Endothelial cell of umbilical vein (primary cell): ENCODE results near the gene RBBP5. TPM values are rescaled to one million over a fixed set of nuclear protein-coding genes. Genes with fewer than 3 reads are reported as not detected.

Experiments used
- BruUV-seq: library from RNA; stranded (reverse); fragments of 400-500 nt; replicated peaks from 2 replicates; lab custom pipeline; 2021; lab: Mats Ljungman, UMichigan
- CTCF ChIA-PET: fragments of 300-600, 350-600 bp; sonication (Branson Sonifier 250); formaldehyde crosslinking; loops from one replicate; lab custom pipeline; 2021; ENCODE audit warnings: antibody characterized with exemption, inconsistent platforms; lab: Charles Lee
- POLR2A ChIA-PET: fragments of 300-600, 350-600 bp; sonication (Branson Sonifier 250); formaldehyde crosslinking; loops from one replicate; lab custom pipeline; 2021; ENCODE audit warnings: antibody characterized with exemption, inconsistent platforms; lab: Charles Lee
- DNase-seq: peaks from one replicate; pipeline ENCODE4 v3.0.0-alpha.2; 2011; ENCODE audit warnings: low read depth, low spot score
- FAIRE-seq: peaks from 2 replicates; lab custom pipeline; 2011; peaks lifted over from hg19 to GRCh38; lab: Jason Lieb, UNC
- H2AFZ ChIP-seq: 2 replicates; pipeline ENCODE4 v1.6.0; 2012; ENCODE audit warnings: low read depth, low read length, control low read depth, inconsistent platforms
- H3K27ac ChIP-seq: 2 replicates; pipeline ENCODE4 v1.5.1; 2011; ENCODE audit warnings: low read depth, mild to moderate bottlenecking, control low read depth, low read length, moderate library complexity; ENCODE audit not compliant: insufficient read depth
- H3K27me3 ChIP-seq, 2 experiments: 2 replicates each; pipeline versions ENCODE4 v1.6.0 to v1.6.1; 2011; ENCODE audit warnings: low read length in 2 of 2, mixed read lengths in 1 of 2; ENCODE audit not compliant: control insufficient read depth in 2 of 2, insufficient read depth in 2 of 2
- H3K36me3 ChIP-seq, 2 experiments: 2 replicates in 1 of 2; 3 replicates in 1 of 2; pipeline ENCODE4 v1.5.1; 2011; ENCODE audit warnings: low read length in 2 of 2, mild to moderate bottlenecking in 1 of 2, moderate library complexity in 1 of 2; ENCODE audit not compliant: control insufficient read depth in 2 of 2, insufficient read depth in 2 of 2; ENCODE audit errors: extremely low read depth in 1 of 2
- H3K4me1 ChIP-seq: 3 replicates; pipeline ENCODE4 v1.5.1; 2011; ENCODE audit warnings: mild to moderate bottlenecking, low read length; ENCODE audit not compliant: control insufficient read depth, insufficient read depth; ENCODE audit errors: extremely low read depth
- H3K4me2 ChIP-seq: 2 replicates; pipeline ENCODE4 v1.6.1; 2011; ENCODE audit warnings: low read length, control low read depth, mixed read lengths; ENCODE audit not compliant: insufficient read depth
- H3K4me3 ChIP-seq, 3 experiments: fragments of 200-600 bp in 1 of 3; sonication (generic), shearing (Covaris generic) in 1 of 3; replicated peaks in 1 of 3; 2 replicates each; pipeline ENCODE4 v1.5.1; 2011 to 2016; ENCODE audit warnings: control low read depth in 3 of 3, low read length in 3 of 3, mild to moderate bottlenecking in 2 of 3, inconsistent platforms in 1 of 3, low read depth in 1 of 3, moderate library complexity in 1 of 3; ENCODE audit not compliant: insufficient read depth in 1 of 3
- H3K79me2 ChIP-seq: 2 replicates; pipeline ENCODE4 v1.6.0; 2012; ENCODE audit warnings: low read length, inconsistent platforms; ENCODE audit not compliant: control insufficient read depth, insufficient read depth
- H3K9ac ChIP-seq: replicated peaks from 2 replicates; pipeline ENCODE3; 2011; ENCODE audit warnings: low read length, control low read depth; ENCODE audit not compliant: insufficient read depth; ENCODE audit errors: extremely low read depth
- H3K9me1 ChIP-seq: replicated peaks from 3 replicates; pipeline ENCODE4 v1.6.0; 2011; ENCODE audit warnings: mild to moderate bottlenecking, low read length; ENCODE audit not compliant: control insufficient read depth, insufficient read depth; ENCODE audit errors: extremely low read depth
- H3K9me3 ChIP-seq: replicated peaks from 2 replicates; pipeline ENCODE4 v1.5.1; 2012; ENCODE audit warnings: low read length, inconsistent platforms; ENCODE audit not compliant: control insufficient read depth, insufficient read depth
- H4K20me1 ChIP-seq: replicated peaks from 2 replicates; pipeline ENCODE3; 2011; ENCODE audit warnings: mild to moderate bottlenecking, low read length; ENCODE audit not compliant: control insufficient read depth, insufficient read depth; ENCODE audit errors: extremely low read depth
- CTCF ChIP-seq, 2 donors: IDR thresholded peaks; 1 replicate in 1 of 2; 2 replicates in 1 of 2; pipeline ENCODE4 v1.5.1; 2011; ENCODE audit warnings: low read length in 2 of 2, mild to moderate bottlenecking in 2 of 2, moderate library complexity in 2 of 2, control low read depth in 1 of 2, inconsistent platforms in 1 of 2, low read depth in 1 of 2; ENCODE audit not compliant: insufficient read depth in 1 of 2; ENCODE audit errors: extremely low read depth in 1 of 2
- FOS ChIP-seq: IDR thresholded peaks from 2 replicates; pipeline ENCODE4 v1.6.1; 2011; ENCODE audit warnings: mild to moderate bottlenecking, low read length, moderate library complexity, borderline replicate concordance; ENCODE audit not compliant: insufficient read depth
- GATA2 ChIP-seq: IDR thresholded peaks from 2 replicates; pipeline ENCODE4 v1.7.0; 2011; ENCODE audit warnings: low read depth, mild to moderate bottlenecking, moderate library complexity, mixed read lengths, low read length; ENCODE audit not compliant: insufficient read length, insufficient read depth
- MAX ChIP-seq: IDR thresholded peaks from 2 replicates; pipeline ENCODE4 v1.6.1; 2011; ENCODE audit not compliant: insufficient read depth, insufficient read length
- POLR2A ChIP-seq: IDR thresholded peaks from 2 replicates; pipeline ENCODE4 v1.6.1; 2012; ENCODE audit warnings: low read depth, mild to moderate bottlenecking, control low read depth, low read length
- POLR2AphosphoS5 ChIP-seq: IDR thresholded peaks from 2 replicates; pipeline ENCODE4 v1.6.1; 2012; ENCODE audit warnings: low read depth, mild to moderate bottlenecking, control low read depth, low read length, moderate library complexity; ENCODE audit not compliant: insufficient read depth
- dilution Hi-C: fragments of 300-500 bp; cut with MboI; formaldehyde crosslinking; loops from one replicate; pipeline ENCODE4 v1.15.0; 2019; ENCODE audit warnings: low sequenced_read_pairs; ENCODE audit not compliant: extremely low pct_ligation_motif_present
- intact Hi-C: fragments of 100-400 bp; cut with micrococcal nuclease; formaldehyde crosslinking; loops from one replicate; pipeline ENCODE4 v1.10.0; 2022
- polyA plus RNA-seq, 4 experiments: library from polyadenylated mRNA; depleted of rRNA in 3 of 4; stranded (reverse) in 3 of 4; unstranded in 1 of 4; fragments of >200 nt; gene quantifications; 2 replicates each; pipeline versions ENCODE4 v1.2.1 to v1.2.3, GENCODE V29; 2011 to 2012; ENCODE audit warnings: missing spikeins in 1 of 4
- total RNA-seq: library from RNA; stranded (reverse); gene quantifications from 2 replicates; pipeline ENCODE4 v1.2.3, GENCODE V29; 2021

RBBP5 gene
- total and polyA plus RNA-seq, 2 donors (not counting 3 experiments of a cell fraction or from before 2014, with no cell fraction given): 5.8 to 14.2 TPM

GRCh38 chr1:205037539-205037938 lies 84.2 kb downstream of the RBBP5 start:
- intact Hi-C loops: no loop called here
- no peaks in the 10 kb centered on the region for H4K20me1 ChIP-seq
- no peak overlapping the region for H3K4me3 ChIP-seq
- no peaks in the 10 kb centered on the region for H3K9me1 ChIP-seq
- DNase-seq: no peak
- ChIA-PET POLR2A (no interaction called here), CTCF (interaction anchor here (0.7 to 3.2 kb wide), 3 partner anchors 25 to 448 kb away, joined by 3 to 24 read pairs (median 3); no protein-coding TSS in a partner anchor)
- FAIRE-seq: no peak
- no peaks in the 10 kb centered on the region for H3K4me1 ChIP-seq
- BruUV-seq: no TSS peak
- H3K4me2 ChIP-seq: no peak overlapping the region
- TF ChIP-seq POLR2AphosphoS5 (no peak), POLR2A (no peak), MAX (no peak), GATA2 (no peak), FOS (no peak), CTCF (IDR thresholded peaks at IDR 0.05; ENCODE audit: extremely low read depth in 1 of 2, insufficient read depth in 1 of 2, low read depth in 1 of 2, low read length in 2 of 2) (no peak)
- H3K27me3 ChIP-seq: peaks cover 11 to 17% of the 10 kb centered on the region in 2 experiments
- H3K9ac ChIP-seq: no peak overlapping the region
- H3K36me3 ChIP-seq: no peaks in the 10 kb centered on the region
- H2AFZ ChIP-seq: no peak overlapping the region
- H3K9me3 ChIP-seq: no peaks in the 10 kb centered on the region
- H3K79me2 ChIP-seq: no peaks in the 10 kb centered on the region
- dilution Hi-C loops: no loop called here
- H3K27ac ChIP-seq: no peak overlapping the region

Other genes with a start within 250 kb of the RBBP5 start
- not detected in 2 replicates for gene CNTN2, start 78.8 kb downstream of the RBBP5 start, total RNA-seq
- gene CNTN2, start 78.8 kb downstream of the RBBP5 start, polyA plus RNA-seq: not detected in 2 replicates
- 2.9 TPM in 2 replicates for gene TMEM81, start 37.5 kb downstream of the RBBP5 start, total RNA-seq
- 1.2 and 1.5 TPM in 2 replicates for gene TMEM81, start 37.5 kb downstream of the RBBP5 start, polyA plus RNA-seq
- 8.1 and 8.7 TPM in 2 replicates for gene DSTYK, start 89.7 kb upstream of the RBBP5 start, total RNA-seq
- gene DSTYK, start 89.7 kb upstream of the RBBP5 start, polyA plus RNA-seq: 2.8 and 3.6 TPM in 2 replicates
- 2.0 and 2.1 TPM in 2 replicates for gene TMCC2, start 106.0 kb upstream of the RBBP5 start, total RNA-seq
- 2.0 TPM in 2 replicates for gene TMCC2, start 106.0 kb upstream of the RBBP5 start, polyA plus RNA-seq
- gene NUAK2, start 199.8 kb upstream of the RBBP5 start, total RNA-seq: 2.3 and 2.5 TPM in 2 replicates
- 1.5 and 1.8 TPM in 2 replicates for gene NUAK2, start 199.8 kb upstream of the RBBP5 start, polyA plus RNA-seq
- not detected in 2 replicates for gene KLHDC8A, start 234.9 kb upstream of the RBBP5 start, total RNA-seq
- gene KLHDC8A, start 234.9 kb upstream of the RBBP5 start, polyA plus RNA-seq: not detected in 2 replicates